Stimulated activated CD8-positive, alpha-beta memory T cell treated with anti-CD3 and anti-CD28 coated beads, Interleukin-15, amount 100 ng/mL, for 1 hour (primary cell): ENCODE data around the gene SLC22A15.
"Not testable (repeated sequence)": the region's sequence is repeated elsewhere in the genome, so short reads cannot be mapped to it uniquely, and the experiment has no call there.

Source experiments
- DNase-seq: peaks from one replicate; pipeline ENCODE4 v3.0.0-alpha.2; 2020; ENCODE audit warnings: low read depth

The SLC22A15 gene

GRCh38 chr1:115976062-115976920 is at the start of gene SLC22A15:
SLC22A15 (plus strand) TSS chr1:115976513; CDS start chr1:115976628, 115 bp downstream.
- no peak for DNase-seq

GRCh38 chr1:115927971-115928370 is 48.3 kb upstream of the SLC22A15 start:
- no peak for DNase-seq

- no peak for DNase-seq
Measured at GRCh38 chr1:115929881-115930280, 46.4 kb upstream of the SLC22A15 start.

- no peak for DNase-seq
Measured at GRCh38 chr1:115933625-115934024, 42.7 kb upstream of the SLC22A15 start.

- no peak for DNase-seq
Measured at GRCh38 chr1:115939455-115939854, 36.9 kb upstream of the SLC22A15 start.

- DNase-seq = no peak
Measured at GRCh38 chr1:115946116-115946515, 30.2 kb upstream of the SLC22A15 start.

- DNase-seq = no peak
Measured at GRCh38 chr1:115949156-115949555, 27.2 kb upstream of the SLC22A15 start.

- no peak for DNase-seq
Measured at GRCh38 chr1:115951560-115951959, 24.8 kb upstream of the SLC22A15 start.

- no peak for DNase-seq
Measured at GRCh38 chr1:115952547-115952946, 23.8 kb upstream of the SLC22A15 start.

- DNase-seq = no peak
Measured at GRCh38 chr1:115953180-115953579, 23.1 kb upstream of the SLC22A15 start.

GRCh38 chr1:115954684-115955083 is 21.6 kb upstream of the SLC22A15 start:
- DNase-seq = no peak

- no peak for DNase-seq
Measured at GRCh38 chr1:115955228-115955627, 21.1 kb upstream of the SLC22A15 start.

GRCh38 chr1:115958866-115959265 is 17.4 kb upstream of the SLC22A15 start:
- DNase-seq = no peak

GRCh38 chr1:115969509-115969908 is 6.8 kb upstream of the SLC22A15 start:
- DNase-seq = no peak

GRCh38 chr1:115971778-115972177 is 4.5 kb upstream of the SLC22A15 start:
- not testable (repeated sequence) for DNase-seq

GRCh38 chr1:115973154-115973553 is 3.2 kb upstream of the SLC22A15 start:
- no peak for DNase-seq

GRCh38 chr1:115975569-115976061 is 698 bp upstream of the SLC22A15 start:
- no peak for DNase-seq

- no peak for DNase-seq
Measured at GRCh38 chr1:115976921-115977498, 697 bp downstream of the SLC22A15 start.

- no peak for DNase-seq
Measured at GRCh38 chr1:115977499-115978258, 1.4 kb downstream of the SLC22A15 start.

- no peak for DNase-seq
Measured at GRCh38 chr1:115978292-115978941, 2.1 kb downstream of the SLC22A15 start.

- no peak for DNase-seq
Measured at GRCh38 chr1:115980156-115980555, 3.8 kb downstream of the SLC22A15 start.
